HG03060 (cell line): ENCODE data around the gene PDZD7.

ENCODE experiments used
- ATAC-seq: cut with Tn5 transposase; IDR thresholded peaks from one replicate; pipeline ENCODE4 v1.9.1; 2021; ENCODE audit warnings: low read depth, moderate number of reproducible peaks; ENCODE audit not compliant: unreplicated experiment

PDZD7 gene

DNA sequence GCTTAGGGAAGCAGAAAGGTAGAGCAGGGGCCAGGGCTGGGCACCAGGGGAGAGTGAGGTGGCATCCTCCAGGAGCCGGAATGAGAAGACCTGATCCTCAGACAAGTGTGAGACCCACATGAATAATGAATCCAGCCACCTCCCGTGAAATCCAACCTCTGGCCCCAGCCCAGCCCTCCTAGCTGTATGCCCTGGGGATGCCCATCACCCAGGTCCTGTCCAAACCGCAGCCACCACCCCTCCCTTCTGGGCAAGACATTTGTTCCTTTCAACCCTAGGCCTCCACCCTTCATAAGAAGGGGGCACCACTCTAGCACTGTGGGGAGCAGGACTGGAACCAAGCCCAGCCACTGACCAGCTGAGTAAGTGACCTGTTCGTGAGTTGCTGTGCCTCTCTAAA, 9.7 kb downstream of the PDZD7 start:
- no peak for ATAC-seq

GRCh38 chr10:101020427-101021075, 10.4 kb downstream of the PDZD7 start:
- no peak for ATAC-seq

- ATAC-seq = no peak
Observed at GRCh38 chr10:101019440-101019703, 11.6 kb downstream of the PDZD7 start.

DNA sequence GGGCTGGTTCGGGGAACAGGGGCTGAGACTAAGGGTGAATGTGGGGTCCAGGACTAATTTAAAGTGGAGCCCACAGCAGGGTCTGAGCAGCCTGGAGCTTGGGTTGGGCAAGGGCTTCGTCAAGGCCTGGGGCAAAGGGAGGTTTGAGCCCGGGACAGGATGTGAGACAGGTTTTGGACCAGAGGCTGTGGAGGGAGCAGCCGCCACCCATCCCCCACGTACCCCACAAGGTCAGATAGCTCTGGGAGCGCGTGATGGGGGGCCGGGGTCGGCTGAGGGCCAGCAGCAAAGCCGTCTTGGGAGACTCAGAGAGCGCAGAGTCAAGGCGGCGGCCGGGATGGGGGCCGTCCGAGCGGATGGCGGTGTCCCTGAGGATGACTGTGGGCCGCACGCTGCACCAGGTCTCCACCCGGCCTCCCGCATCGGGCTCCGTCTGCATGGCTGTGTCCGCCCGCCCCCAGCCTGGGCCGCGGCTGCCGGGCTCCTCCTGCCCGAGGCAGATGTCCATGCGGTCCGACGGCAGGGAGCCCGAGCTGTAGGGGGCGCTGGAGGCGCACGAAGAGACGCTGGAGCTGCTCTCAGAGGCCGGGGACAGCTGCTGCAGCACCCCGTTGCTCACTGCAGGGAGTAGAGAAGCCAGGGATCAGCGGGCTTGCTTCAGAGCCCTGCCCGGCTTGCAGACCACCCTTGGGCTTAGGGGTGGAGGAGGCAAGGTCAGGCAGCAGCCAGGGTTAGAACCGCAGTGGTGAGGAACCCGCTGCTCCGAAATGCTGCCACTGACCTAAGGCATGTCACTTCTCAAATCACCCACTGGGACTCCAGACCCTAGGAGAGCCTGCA, 12.1 kb downstream of the PDZD7 start:
- no peak for ATAC-seq

GRCh38 chr10:101018118-101018599, 12.8 kb downstream of the PDZD7 start:
- ATAC-seq = no peak

DNA sequence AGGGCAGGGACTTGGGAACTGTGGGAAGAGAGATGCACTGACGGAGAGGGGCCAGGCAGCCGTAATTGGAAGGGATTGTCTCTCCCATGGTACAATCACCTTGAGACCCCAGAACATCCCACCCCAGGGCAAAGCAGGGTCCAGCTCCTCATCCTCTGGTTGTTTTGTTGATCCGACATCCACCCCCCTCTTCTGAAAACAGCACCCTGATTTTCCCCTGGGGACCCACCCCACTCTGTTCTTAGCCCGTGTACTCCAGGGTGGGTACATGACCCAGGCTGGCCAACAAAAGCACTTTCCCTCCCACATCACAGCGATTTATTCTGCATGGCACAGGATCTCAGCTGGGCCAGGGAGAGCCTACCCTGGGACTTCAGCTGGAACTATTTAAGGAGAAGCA, 14.1 kb downstream of the PDZD7 start:
- no peak for ATAC-seq

DNA sequence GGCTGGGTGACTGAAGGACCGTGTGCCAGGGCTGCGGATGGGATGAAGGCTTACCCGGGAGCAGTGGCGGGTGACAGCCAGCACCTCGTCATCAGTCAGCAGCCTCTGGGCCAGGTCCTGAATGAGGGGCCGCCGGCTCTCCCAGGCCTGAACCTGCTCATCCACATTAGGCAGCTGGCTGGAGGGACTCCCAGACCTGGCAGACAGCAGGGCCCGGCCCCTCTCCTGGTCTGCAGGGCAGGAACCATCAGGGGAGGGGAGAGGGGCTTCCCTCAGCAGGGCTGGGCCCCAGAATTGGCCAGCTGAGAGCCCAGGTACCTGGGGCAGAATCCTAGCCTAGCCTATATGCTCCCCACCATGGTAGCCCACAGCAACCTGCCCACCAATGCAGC, 15.4 kb downstream of the PDZD7 start:
- no peak for ATAC-seq

- ATAC-seq = no peak
Observed at GRCh38 chr10:101014966-101015581, 15.9 kb downstream of the PDZD7 start.

DNA sequence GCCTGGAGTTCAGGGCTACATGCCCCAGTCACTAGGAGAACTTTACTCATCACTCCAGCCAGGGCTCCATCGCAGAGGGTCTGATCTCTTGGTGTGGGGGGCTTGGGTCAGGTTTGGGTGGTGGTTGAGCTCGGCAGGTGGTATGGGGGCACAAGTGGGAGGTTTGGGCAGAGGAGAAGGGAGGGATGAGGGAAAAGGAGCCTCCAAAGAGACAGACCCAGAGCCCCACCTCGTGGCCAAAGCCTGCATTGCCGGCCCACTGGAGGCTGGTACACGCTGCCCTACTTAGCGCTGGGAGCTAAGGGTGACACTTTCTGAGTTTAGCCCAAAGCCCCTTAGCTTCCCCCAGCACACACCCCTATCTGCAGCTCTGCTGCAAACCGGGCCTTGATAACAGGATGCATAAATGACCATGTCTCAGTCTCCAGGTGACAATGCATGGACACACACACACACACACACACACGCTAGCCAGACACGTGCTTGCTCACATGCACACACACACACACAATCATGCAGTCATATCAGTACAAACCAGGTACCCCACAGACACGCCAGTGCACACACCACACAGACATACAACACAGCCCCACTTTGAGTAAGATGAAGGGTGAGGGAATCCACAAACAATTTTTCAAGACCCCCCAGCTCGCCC, 16.6 kb downstream of the PDZD7 start:
- ATAC-seq = no peak

GRCh38 chr10:101013365-101013825, 17.5 kb downstream of the PDZD7 start:
- no peak for ATAC-seq

- peak; percentile 65 for ATAC-seq
Observed at GRCh38 chr10:101012525-101013364, 18.2 kb downstream of the PDZD7 start.

DNA sequence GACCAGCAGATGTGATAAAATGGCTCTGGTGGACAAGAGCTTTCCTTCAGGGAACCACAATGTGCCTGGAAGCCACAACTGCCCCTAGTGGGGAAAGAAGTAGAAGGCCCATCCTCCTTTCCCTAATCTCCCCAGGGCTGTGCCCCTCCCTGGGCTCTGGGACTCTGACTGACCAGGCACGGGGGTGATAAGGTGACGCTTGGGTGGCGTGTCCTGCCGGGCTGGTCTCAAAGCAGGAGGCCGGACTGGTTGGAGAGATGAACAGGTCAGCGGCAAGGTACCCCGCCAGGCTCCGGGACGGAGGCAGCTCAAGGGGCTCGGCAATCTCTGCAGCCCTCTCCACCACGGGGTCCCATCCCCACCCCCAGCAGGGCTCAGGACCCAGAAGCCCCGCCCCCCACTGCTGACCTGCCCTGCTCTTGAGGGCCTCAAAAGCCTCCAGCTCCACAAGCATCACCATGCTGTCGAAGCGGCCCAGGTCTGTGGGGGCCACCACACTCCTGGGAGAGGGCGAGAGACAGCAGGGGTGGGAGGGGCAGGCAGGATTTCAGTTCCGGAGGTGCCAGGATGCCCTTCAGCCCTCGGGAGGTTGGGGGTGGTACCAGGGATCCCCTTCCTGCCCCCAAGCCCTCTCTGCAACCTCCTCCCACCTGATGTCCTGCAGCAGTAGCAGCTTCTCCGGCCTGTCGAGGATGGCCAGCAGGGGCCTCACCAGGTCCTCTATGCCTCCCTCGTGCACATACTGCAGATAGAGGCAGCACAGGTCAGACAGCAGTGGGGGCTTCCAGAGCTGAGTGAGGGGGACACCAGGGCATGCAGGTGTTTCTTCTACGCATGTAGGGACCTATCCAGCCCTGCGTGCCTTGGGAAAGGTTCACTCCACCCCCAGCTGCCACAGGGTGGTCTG, 19.2 kb downstream of the PDZD7 start:
- no peak for ATAC-seq

DNA sequence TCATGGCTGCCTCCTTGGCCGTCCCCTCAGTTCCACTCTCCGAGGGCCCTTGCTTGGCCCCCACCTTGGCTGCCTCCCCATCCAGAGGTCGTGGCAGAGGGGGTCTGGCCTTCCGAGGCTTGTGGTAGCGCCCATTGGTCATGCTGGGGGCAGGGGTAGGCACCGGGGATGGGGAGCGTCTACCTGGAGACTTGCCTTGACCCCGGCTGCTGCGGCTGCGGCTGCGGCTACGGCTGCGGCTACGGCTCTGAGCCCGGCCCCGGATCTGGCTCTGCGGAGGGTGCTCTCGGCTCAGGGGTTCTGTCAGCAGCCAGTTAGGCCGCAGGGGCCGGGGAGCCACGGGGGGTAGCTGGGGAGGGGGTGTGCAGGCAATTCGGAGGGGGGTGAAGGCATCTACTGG, 20.6 kb downstream of the PDZD7 start:
- ATAC-seq = no peak

GRCh38 chr10:101008823-101009423, 22.0 kb downstream of the PDZD7 start:
- no peak for ATAC-seq

GRCh38 chr10:101007915-101008822, 22.8 kb downstream of the PDZD7 start:
- no peak for ATAC-seq

GRCh38 chr10:101007099-101007711, 23.7 kb downstream of the PDZD7 start:
- ATAC-seq = no peak

- ATAC-seq = no peak
Observed at GRCh38 chr10:101006593-101007098, 24.3 kb downstream of the PDZD7 start.
